K562 (cell line): ENCODE results near the gene CLDN15. TPM values are rescaled to one million over a fixed set of nuclear protein-coding genes. Genes with fewer than 3 reads are reported as not detected.

Experiments
- ARHGAP35 ChIP-seq: fragments of 450-650 bp; IDR thresholded peaks from 2 replicates; pipeline ENCODE4 v1.6.1; 2018; ENCODE audit not compliant: partially characterized antibody
- ARNT ChIP-seq, 2 experiments: fragments of 450-650 bp; IDR thresholded peaks; 2 replicates each; pipeline ENCODE4 v1.6.1; 2016; ENCODE audit warnings: mild to moderate bottlenecking in 1 of 2
- CHD7 ChIP-seq: fragments of 200-600 bp; sonication (generic); IDR thresholded peaks from one replicate; pipeline ENCODE4 v1.6.1; 2012; ENCODE audit warnings: mild to moderate bottlenecking, low read depth, low read length, inconsistent platforms
- CTCFL ChIP-seq: IDR thresholded peaks from 2 replicates; pipeline ENCODE4 v1.6.1; 2011; ENCODE audit warnings: borderline replicate concordance, low read depth, mild to moderate bottlenecking, moderate library complexity, low read length; ENCODE audit not compliant: insufficient read depth, poor library complexity, severe bottlenecking
- DEAF1 ChIP-seq: fragments of 450-650 bp; formaldehyde crosslinking; IDR thresholded peaks from 2 replicates; pipeline ENCODE4 v1.4.0; 2020; ENCODE audit warnings: mild to moderate bottlenecking, moderate library complexity
- EHMT2 ChIP-seq: fragments of 450-650 bp; IDR thresholded peaks from 2 replicates; pipeline ENCODE4 v1.6.1; 2018; ENCODE audit warnings: antibody characterized with exemption
- ETV1 ChIP-seq: fragments of 450-650 bp; conservative IDR thresholded peaks from 2 replicates; pipeline ENCODE4 v1.6.1; 2016; ENCODE audit warnings: missing genetic modification characterization, control low read depth, low read depth, missing compliant biosample characterization
- MCM7 ChIP-seq, 2 experiments: fragments of 450-650 bp; IDR thresholded peaks; 2 replicates each; pipeline ENCODE4 v1.6.1; 2016 to 2018
- NRF1 ChIP-seq, 2 experiments: fragments of 450-650 bp; IDR thresholded peaks in 1 of 2; conservative IDR thresholded peaks in 1 of 2; 2 replicates each; pipeline ENCODE4 v1.6.1; 2014; ENCODE audit warnings: mild to moderate bottlenecking in 2 of 2
- PKNOX1 ChIP-seq: fragments of 450-650 bp; IDR thresholded peaks from 2 replicates; pipeline ENCODE4 v1.6.1; 2016
- RFX1 ChIP-seq: fragments of 450-650 bp; IDR thresholded peaks from 2 replicates; pipeline ENCODE4 v1.6.1; 2016; ENCODE audit warnings: mild to moderate bottlenecking, moderate library complexity
- polyA plus RNA-seq, 8 experiments: library from polyadenylated mRNA; depleted of rRNA in 4 of 8; stranded (reverse) in 5 of 8; unstranded in 3 of 8; fragments of >200 nt; fragmentation: Nextera tagmentation in 2 of 8; fragmentation: Illumina TruSeq in 1 of 8; extraction: Ambion mirVana in 2 of 8; extraction: Trizol in 1 of 8; gene quantifications; 2 replicates each; pipeline versions ENCODE4 v1.2.1 to v1.2.3, GENCODE V29; 2011 to 2014; ENCODE audit warnings: inconsistent platforms in 1 of 8, missing spikeins in 1 of 8
- total RNA-seq, 7 experiments: library from RNA; depleted of rRNA in 6 of 7; stranded (reverse); fragments of >200 nt in 6 of 7; fragmentation: Illumina TruSeq in 2 of 7; extraction: Trizol in 2 of 7; gene quantifications; 2 replicates each; pipeline versions ENCODE4 v1.2.1 to v1.2.3, GENCODE V29; 2011 to 2021; ENCODE audit warnings: low replicate concordance in 1 of 7

The CLDN15 gene
- total and polyA plus RNA-seq, 9 of the 15 experiments (the other 6 are each of a cell fraction or from before 2014, with no cell fraction given), result 0.32 to 14.5 (median 7.4) TPM

GRCh38 chr7:101200862-101201599, 36.6 kb downstream of the CLDN15 start, which contains the start of gene MOGAT3 (continued):
- TF ChIP-seq CHD7 (no peak), NRF1 (conservative IDR thresholded peaks at IDR 0.05 in 1 of 2, IDR thresholded peaks at IDR 0.05 in 1 of 2) (peak in 1 of 2 experiments; percentile 40; a peak in 1 of 4 replicates), RFX1 (no peak), ETV1 (no peak), CTCFL (no peak), EHMT2 (no peak), ARHGAP35 (no peak), DEAF1 (CRISPR knock-in tag) (no peak), MCM7 (IDR thresholded peaks at IDR 0.05) (no peak), PKNOX1 (peak; percentile 93), ARNT (IDR thresholded peaks at IDR 0.05) (no peak)
